ENCODE results near the gene MEIS1.

The MEIS1 gene

GRCh38 chr2:66532972-66533868 lies 98.3 kb downstream of the MEIS1 start:
- H3K4me1 ChIP-seq (ENCODE audit: insufficient read depth, low read length), result peaks cover 75% of the 10 kb centered on the region
- no peaks in the 10 kb centered on the region for H3K27me3 ChIP-seq (ENCODE audit: control insufficient read depth in 1 of 2, insufficient read depth in 2 of 2, low read length in 2 of 2)
- no peak overlapping the region for H3K27ac ChIP-seq (ENCODE audit: low read depth, low read length)
- H3K36me3 ChIP-seq (ENCODE audit: insufficient read depth, low read length), result peaks cover 22% of the 10 kb centered on the region
- no peaks in the 10 kb centered on the region for H3K9me3 ChIP-seq (ENCODE audit: low read length)
- H3K4me3 ChIP-seq (ENCODE audit: low read depth in 1 of 2, low read length in 2 of 2), result no peak overlapping the region
- no peak overlapping the region for H3K9ac ChIP-seq (ENCODE audit: low read length)

GRCh38 chr2:66534461-66534860 lies 99.5 kb downstream of the MEIS1 start:
- Histone ChIP-seq H3K4me3 (ENCODE audit: low read depth in 1 of 2, low read length in 2 of 2) (no peak overlapping the region), H3K4me1 (ENCODE audit: insufficient read depth, low read length) (peaks cover 86% of the 10 kb centered on the region), H3K27me3 (ENCODE audit: control insufficient read depth in 1 of 2, insufficient read depth in 2 of 2, low read length in 2 of 2) (no peaks in the 10 kb centered on the region), H3K27ac (ENCODE audit: low read depth, low read length) (no peak overlapping the region), H3K36me3 (ENCODE audit: insufficient read depth, low read length) (peaks cover 11% of the 10 kb centered on the region), H3K9me3 (ENCODE audit: low read length) (no peaks in the 10 kb centered on the region), H3K9ac (ENCODE audit: low read length) (no peak overlapping the region)

GRCh38 chr2:66535574-66536289 lies 100.8 kb downstream of the MEIS1 start:
- Histone ChIP-seq H3K36me3 (ENCODE audit: insufficient read depth, low read length) (peaks cover 8% of the 10 kb centered on the region), H3K4me3 (ENCODE audit: low read depth in 1 of 2, low read length in 2 of 2) (no peak overlapping the region), H3K27ac (ENCODE audit: low read depth, low read length) (peak overlapping the region; percentile 47), H3K9ac (ENCODE audit: low read length) (no peak overlapping the region), H3K4me1 (ENCODE audit: insufficient read depth, low read length) (peaks cover 88% of the 10 kb centered on the region), H3K27me3 (ENCODE audit: control insufficient read depth in 1 of 2, insufficient read depth in 2 of 2, low read length in 2 of 2) (no peaks in the 10 kb centered on the region), H3K9me3 (ENCODE audit: low read length) (no peaks in the 10 kb centered on the region)

- Histone ChIP-seq H3K27me3 (ENCODE audit: control insufficient read depth in 1 of 2, insufficient read depth in 2 of 2, low read length in 2 of 2) (no peaks in the 10 kb centered on the region), H3K4me3 (ENCODE audit: low read depth in 1 of 2, low read length in 2 of 2) (no peak overlapping the region), H3K27ac (ENCODE audit: low read depth, low read length) (no peak overlapping the region), H3K36me3 (ENCODE audit: insufficient read depth, low read length) (peaks cover 5% of the 10 kb centered on the region), H3K4me1 (ENCODE audit: insufficient read depth, low read length) (peaks cover 86% of the 10 kb centered on the region), H3K9ac (ENCODE audit: low read length) (no peak overlapping the region), H3K9me3 (ENCODE audit: low read length) (no peaks in the 10 kb centered on the region)
Observed at GRCh38 chr2:66536290-66536673, 101.4 kb downstream of the MEIS1 start.

- H3K9me3 ChIP-seq (ENCODE audit: low read length), result no peaks in the 10 kb centered on the region
- peak overlapping the region in 1 of 2 donors; percentile 19 for H3K4me3 ChIP-seq (ENCODE audit: low read depth in 1 of 2, low read length in 2 of 2)
- H3K4me1 ChIP-seq (ENCODE audit: insufficient read depth, low read length), result peaks cover 86% of the 10 kb centered on the region
- no peaks in the 10 kb centered on the region for H3K27me3 ChIP-seq (ENCODE audit: control insufficient read depth in 1 of 2, insufficient read depth in 2 of 2, low read length in 2 of 2)
- peak overlapping the region; percentile 3 for H3K27ac ChIP-seq (ENCODE audit: low read depth, low read length)
- H3K36me3 ChIP-seq (ENCODE audit: insufficient read depth, low read length), result peaks cover 6% of the 10 kb centered on the region
- H3K9ac ChIP-seq (ENCODE audit: low read length), result no peak overlapping the region
Observed at GRCh38 chr2:66536997-66537396, 102.1 kb downstream of the MEIS1 start.

GRCh38 chr2:66538291-66538690 lies 103.4 kb downstream of the MEIS1 start:
- Histone ChIP-seq H3K36me3 (ENCODE audit: insufficient read depth, low read length) (peaks cover 13% of the 10 kb centered on the region), H3K9me3 (ENCODE audit: low read length) (no peaks in the 10 kb centered on the region), H3K27ac (ENCODE audit: low read depth, low read length) (peak overlapping the region; percentile 57), H3K4me3 (ENCODE audit: low read depth in 1 of 2, low read length in 2 of 2) (no peak overlapping the region), H3K9ac (ENCODE audit: low read length) (no peak overlapping the region), H3K27me3 (ENCODE audit: control insufficient read depth in 1 of 2, insufficient read depth in 2 of 2, low read length in 2 of 2) (no peaks in the 10 kb centered on the region), H3K4me1 (ENCODE audit: insufficient read depth, low read length) (peaks cover 86% of the 10 kb centered on the region)

- Histone ChIP-seq H3K9ac (ENCODE audit: low read length) (no peak overlapping the region), H3K36me3 (ENCODE audit: insufficient read depth, low read length) (peaks cover 15% of the 10 kb centered on the region), H3K4me1 (ENCODE audit: insufficient read depth, low read length) (peaks cover 93% of the 10 kb centered on the region), H3K4me3 (ENCODE audit: low read depth in 1 of 2, low read length in 2 of 2) (no peak overlapping the region), H3K27ac (ENCODE audit: low read depth, low read length) (no peak overlapping the region), H3K27me3 (ENCODE audit: control insufficient read depth in 1 of 2, insufficient read depth in 2 of 2, low read length in 2 of 2) (no peaks in the 10 kb centered on the region), H3K9me3 (ENCODE audit: low read length) (no peaks in the 10 kb centered on the region)
Observed at GRCh38 chr2:66539452-66539851, 104.5 kb downstream of the MEIS1 start.

GRCh38 chr2:66541646-66542045 lies 106.7 kb downstream of the MEIS1 start:
- peaks cover 94% of the 10 kb centered on the region for H3K4me1 ChIP-seq (ENCODE audit: insufficient read depth, low read length)
- H3K9me3 ChIP-seq (ENCODE audit: low read length), result no peaks in the 10 kb centered on the region
- H3K36me3 ChIP-seq (ENCODE audit: insufficient read depth, low read length), result peaks cover 15% of the 10 kb centered on the region
- no peaks in the 10 kb centered on the region for H3K27me3 ChIP-seq (ENCODE audit: control insufficient read depth in 1 of 2, insufficient read depth in 2 of 2, low read length in 2 of 2)
- no peak overlapping the region for H3K4me3 ChIP-seq (ENCODE audit: low read depth in 1 of 2, low read length in 2 of 2)
- no peak overlapping the region for H3K9ac ChIP-seq (ENCODE audit: low read length)
- H3K27ac ChIP-seq (ENCODE audit: low read depth, low read length), result no peak overlapping the region

GRCh38 chr2:66543257-66543767 lies 108.4 kb downstream of the MEIS1 start:
- H3K27ac ChIP-seq (ENCODE audit: low read depth, low read length), result no peak overlapping the region
- H3K4me3 ChIP-seq (ENCODE audit: low read depth in 1 of 2, low read length in 2 of 2), result no peak overlapping the region
- no peak overlapping the region for H3K9ac ChIP-seq (ENCODE audit: low read length)
- H3K27me3 ChIP-seq (ENCODE audit: control insufficient read depth in 1 of 2, insufficient read depth in 2 of 2, low read length in 2 of 2), result no peaks in the 10 kb centered on the region
- peaks cover 15% of the 10 kb centered on the region for H3K36me3 ChIP-seq (ENCODE audit: insufficient read depth, low read length)
- H3K9me3 ChIP-seq (ENCODE audit: low read length), result no peaks in the 10 kb centered on the region
- H3K4me1 ChIP-seq (ENCODE audit: insufficient read depth, low read length), result peaks cover 87% of the 10 kb centered on the region

GRCh38 chr2:66544258-66544657 lies 109.3 kb downstream of the MEIS1 start:
- Histone ChIP-seq H3K9ac (ENCODE audit: low read length) (no peak overlapping the region), H3K9me3 (ENCODE audit: low read length) (no peaks in the 10 kb centered on the region), H3K36me3 (ENCODE audit: insufficient read depth, low read length) (peaks cover 15% of the 10 kb centered on the region), H3K27ac (ENCODE audit: low read depth, low read length) (no peak overlapping the region), H3K4me3 (ENCODE audit: low read depth in 1 of 2, low read length in 2 of 2) (no peak overlapping the region), H3K27me3 (ENCODE audit: control insufficient read depth in 1 of 2, insufficient read depth in 2 of 2, low read length in 2 of 2) (no peaks in the 10 kb centered on the region), H3K4me1 (ENCODE audit: insufficient read depth, low read length) (peaks cover 77% of the 10 kb centered on the region)

- Histone ChIP-seq H3K27ac (ENCODE audit: low read depth, low read length) (no peak overlapping the region), H3K4me1 (ENCODE audit: insufficient read depth, low read length) (peaks cover 74% of the 10 kb centered on the region), H3K9ac (ENCODE audit: low read length) (no peak overlapping the region)
Observed at GRCh38 chr2:66545258-66545657, 110.3 kb downstream of the MEIS1 start.

More at GRCh38 chr2:66545258-66545657, 110.3 kb downstream of the MEIS1 start:
- Histone ChIP-seq H3K4me3 (ENCODE audit: low read depth in 1 of 2, low read length in 2 of 2) (no peak overlapping the region), H3K27me3 (ENCODE audit: control insufficient read depth in 1 of 2, insufficient read depth in 2 of 2, low read length in 2 of 2) (no peaks in the 10 kb centered on the region), H3K36me3 (ENCODE audit: insufficient read depth, low read length) (peaks cover 15% of the 10 kb centered on the region), H3K9me3 (ENCODE audit: low read length) (no peaks in the 10 kb centered on the region)

Data from muscle layer of colon (tissue), 2 donors.